Stimulated activated CD4-positive, alpha-beta T cell treated with anti-CD3 and anti-CD28 coated beads, TNF-alpha, amount 100 ng/mL, for 48 hours (primary cell): ENCODE results near the gene RAD51B.
"Not testable (repeated sequence)": the region's sequence is repeated elsewhere in the genome, so short reads cannot be mapped to it uniquely, and the experiment has no call there.

Experiments
- DNase-seq, 3 donors: peaks; one replicate each; pipeline ENCODE4 v3.0.0-alpha.2; 2020; ENCODE audit warnings: low read depth in 3 of 3

RAD51B gene

GRCh38 chr14:68020999-68021663, 201.6 kb downstream of the RAD51B start:
- DNase-seq = no peak

GRCh38 chr14:68027276-68027675, 207.7 kb downstream of the RAD51B start:
- DNase-seq = no peak

GRCh38 chr14:68028075-68028474, 208.5 kb downstream of the RAD51B start:
- DNase-seq = no peak

- not testable (repeated sequence) for DNase-seq
Measured at GRCh38 chr14:68031011-68031410, 211.4 kb downstream of the RAD51B start.

GRCh38 chr14:68032154-68032553, 212.6 kb downstream of the RAD51B start:
- DNase-seq = no peak

- no peak for DNase-seq
Measured at GRCh38 chr14:68033336-68033932, 213.9 kb downstream of the RAD51B start.

- no peak for DNase-seq
Measured at GRCh38 chr14:68034896-68035295, 215.3 kb downstream of the RAD51B start.

GRCh38 chr14:68036202-68036601, 216.6 kb downstream of the RAD51B start:
- DNase-seq = no peak

GRCh38 chr14:68039593-68039992, 220.0 kb downstream of the RAD51B start:
- DNase-seq = no peak

GRCh38 chr14:68040633-68041369, 221.2 kb downstream of the RAD51B start:
- DNase-seq = no peak

- DNase-seq = no peak
Measured at GRCh38 chr14:68041876-68042354, 222.3 kb downstream of the RAD51B start.

GRCh38 chr14:68042586-68043210, 223.1 kb downstream of the RAD51B start:
- DNase-seq = no peak

GRCh38 chr14:68043752-68044151, 224.2 kb downstream of the RAD51B start:
- DNase-seq = no peak

- no peak for DNase-seq
Measured at GRCh38 chr14:68047906-68048305, 228.3 kb downstream of the RAD51B start.

- not testable (repeated sequence) for DNase-seq
Measured at GRCh38 chr14:68048815-68049214, 229.2 kb downstream of the RAD51B start.

GRCh38 chr14:68050177-68050576, 230.6 kb downstream of the RAD51B start:
- no peak for DNase-seq

GRCh38 chr14:68051146-68051545, 231.6 kb downstream of the RAD51B start:
- DNase-seq = no peak

GRCh38 chr14:68060198-68060597, 240.6 kb downstream of the RAD51B start:
- no peak for DNase-seq

GRCh38 chr14:68062651-68063050, 243.1 kb downstream of the RAD51B start:
- no peak for DNase-seq

GRCh38 chr14:68065322-68065721, 245.7 kb downstream of the RAD51B start:
- DNase-seq = no peak

- no peak for DNase-seq
Measured at GRCh38 chr14:68074765-68075381, 255.3 kb downstream of the RAD51B start.
